SU-DHL-6 (cell line): ENCODE data around the gene WWOX.

ENCODE experiments used
- H2AFZ ChIP-seq: fragments of 200-600 bp; sonication (generic); 2 replicates; pipeline ENCODE4 v1.6.1; 2014; ENCODE audit warnings: low read depth, mild to moderate bottlenecking, moderate library complexity, mixed read lengths, antibody characterized with exemption, low read length; ENCODE audit not compliant: severe bottlenecking
- H3F3A ChIP-seq: fragments of 200-600 bp; shearing (Covaris generic); 2 replicates; pipeline ENCODE4 v1.6.0; 2016; ENCODE audit warnings: antibody characterized with exemption, mild to moderate bottlenecking; ENCODE audit not compliant: insufficient read depth
- H3K27ac ChIP-seq: fragments of 200-600 bp; sonication (generic); 2 replicates; pipeline ENCODE4 v1.5.1; 2016; ENCODE audit warnings: low read depth, mild to moderate bottlenecking, low read length, moderate library complexity, mixed read lengths
- H3K27me3 ChIP-seq: fragments of 200-600 bp; sonication (generic), shearing (Covaris generic); 2 replicates; pipeline ENCODE4 v1.6.0; 2014; ENCODE audit warnings: mild to moderate bottlenecking, low read length
- H3K36me3 ChIP-seq: fragments of 200-600 bp; sonication (generic); 2 replicates; pipeline ENCODE4 v1.6.1; 2014; ENCODE audit warnings: mild to moderate bottlenecking, low read length, mixed read lengths
- H3K4me2 ChIP-seq: fragments of 300-600, 200-600 bp; shearing (Covaris generic), sonication (generic); 2 replicates; pipeline ENCODE4 v1.6.0; 2014; ENCODE audit warnings: low read length, low read depth, mild to moderate bottlenecking; ENCODE audit not compliant: poor library complexity, severe bottlenecking
- H3K4me3 ChIP-seq: fragments of 200-600 bp; sonication (generic); 2 replicates; pipeline ENCODE4 v1.5.1; 2014; ENCODE audit warnings: antibody characterized with exemption, low read length, mild to moderate bottlenecking, mixed read lengths; ENCODE audit not compliant: insufficient read depth, poor library complexity, severe bottlenecking
- H3K79me2 ChIP-seq: fragments of 200-600 bp; sonication (generic); 2 replicates; pipeline ENCODE4 v1.6.1; 2014; ENCODE audit warnings: mild to moderate bottlenecking, low read length, moderate library complexity; ENCODE audit not compliant: insufficient read depth
- H3K9ac ChIP-seq: fragments of 200-600 bp; sonication (generic); 2 replicates; pipeline ENCODE4 v1.7.0; 2014; ENCODE audit warnings: mild to moderate bottlenecking, low read length
- H3K9me2 ChIP-seq: fragments of 200-600 bp; sonication (generic); replicated peaks from 2 replicates; pipeline ENCODE4 v1.6.1; 2014; ENCODE audit warnings: low read length; ENCODE audit not compliant: insufficient read depth
- H3K9me3 ChIP-seq: fragments of 200-600 bp; sonication (generic); 2 replicates; pipeline ENCODE4 v1.6.1; 2014; ENCODE audit warnings: low read length, mixed read lengths; ENCODE audit not compliant: insufficient read depth
- H4K20me1 ChIP-seq: fragments of 200-600 bp; sonication (generic); 2 replicates; pipeline ENCODE4 v1.6.1; 2014; ENCODE audit warnings: low read depth, mild to moderate bottlenecking, antibody characterized with exemption, low read length, moderate library complexity, mixed read lengths
- EZH2phosphoT487 ChIP-seq: fragments of 200-600 bp; sonication (generic), shearing (Covaris generic); conservative IDR thresholded peaks from 2 replicates; pipeline ENCODE4 v1.6.1; 2018; ENCODE audit warnings: mild to moderate bottlenecking, antibody characterized with exemption, low read length, moderate library complexity, mixed read lengths
- TF ChIP-seq, protein P1 (sequence below): fragments of 200-600 bp; sonication (generic); IDR thresholded peaks from one replicate; pipeline ENCODE4 v1.5.1; 2017; ENCODE audit warnings: antibody characterized with exemption, mild to moderate bottlenecking, low read length, moderate library complexity; ENCODE audit not compliant: insufficient read depth, poor library complexity, severe bottlenecking

Gene WWOX

GRCh38 chr16:78785218-78785617, 685.8 kb downstream of the WWOX start:
- TF ChIP-seq EZH2phosphoT487, result no peak
- TF ChIP-seq, protein P1, sequence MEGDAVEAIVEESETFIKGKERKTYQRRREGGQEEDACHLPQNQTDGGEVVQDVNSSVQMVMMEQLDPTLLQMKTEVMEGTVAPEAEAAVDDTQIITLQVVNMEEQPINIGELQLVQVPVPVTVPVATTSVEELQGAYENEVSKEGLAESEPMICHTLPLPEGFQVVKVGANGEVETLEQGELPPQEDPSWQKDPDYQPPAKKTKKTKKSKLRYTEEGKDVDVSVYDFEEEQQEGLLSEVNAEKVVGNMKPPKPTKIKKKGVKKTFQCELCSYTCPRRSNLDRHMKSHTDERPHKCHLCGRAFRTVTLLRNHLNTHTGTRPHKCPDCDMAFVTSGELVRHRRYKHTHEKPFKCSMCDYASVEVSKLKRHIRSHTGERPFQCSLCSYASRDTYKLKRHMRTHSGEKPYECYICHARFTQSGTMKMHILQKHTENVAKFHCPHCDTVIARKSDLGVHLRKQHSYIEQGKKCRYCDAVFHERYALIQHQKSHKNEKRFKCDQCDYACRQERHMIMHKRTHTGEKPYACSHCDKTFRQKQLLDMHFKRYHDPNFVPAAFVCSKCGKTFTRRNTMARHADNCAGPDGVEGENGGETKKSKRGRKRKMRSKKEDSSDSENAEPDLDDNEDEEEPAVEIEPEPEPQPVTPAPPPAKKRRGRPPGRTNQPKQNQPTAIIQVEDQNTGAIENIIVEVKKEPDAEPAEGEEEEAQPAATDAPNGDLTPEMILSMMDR, result no peak

GRCh38 chr16:78786635-78787034, 687.2 kb downstream of the WWOX start:
- H3F3A ChIP-seq, result no peaks in the 10 kb centered on the region
- H3K9me3 ChIP-seq, result no peaks in the 10 kb centered on the region
- no peaks in the 10 kb centered on the region for H4K20me1 ChIP-seq
- H3K27ac ChIP-seq, result no peak overlapping the region
- no peak overlapping the region for H3K4me2 ChIP-seq
- H3K9ac ChIP-seq, result no peak overlapping the region
- no peak overlapping the region for H2AFZ ChIP-seq
- H3K79me2 ChIP-seq, result no peaks in the 10 kb centered on the region
- no peaks in the 10 kb centered on the region for H3K36me3 ChIP-seq
- TF ChIP-seq EZH2phosphoT487, result no peak
- TF ChIP-seq, protein P1, result no peak
- no peaks in the 10 kb centered on the region for H3K27me3 ChIP-seq
- no peak overlapping the region for H3K4me3 ChIP-seq
- no peaks in the 10 kb centered on the region for H3K9me2 ChIP-seq

More at GRCh38 chr16:78785218-78785617, 685.8 kb downstream of the WWOX start:
- H3K79me2 ChIP-seq, result no peaks in the 10 kb centered on the region
- no peak overlapping the region for H3K4me3 ChIP-seq
- no peaks in the 10 kb centered on the region for H3K9me3 ChIP-seq
- H3K36me3 ChIP-seq, result no peaks in the 10 kb centered on the region
- no peaks in the 10 kb centered on the region for H3K27me3 ChIP-seq
- no peak overlapping the region for H3K9ac ChIP-seq
- H3K9me2 ChIP-seq, result no peaks in the 10 kb centered on the region
- no peak overlapping the region for H3K27ac ChIP-seq
- H2AFZ ChIP-seq, result no peak overlapping the region
- no peak overlapping the region for H3K4me2 ChIP-seq
- H3F3A ChIP-seq, result no peaks in the 10 kb centered on the region
- H4K20me1 ChIP-seq, result no peaks in the 10 kb centered on the region

- H4K20me1 ChIP-seq, result no peaks in the 10 kb centered on the region
- no peaks in the 10 kb centered on the region for H3F3A ChIP-seq
- H3K36me3 ChIP-seq, result no peaks in the 10 kb centered on the region
- no peaks in the 10 kb centered on the region for H3K9me3 ChIP-seq
- H3K9me2 ChIP-seq, result no peaks in the 10 kb centered on the region
- H3K9ac ChIP-seq, result no peak overlapping the region
- H3K27ac ChIP-seq, result no peak overlapping the region
- H2AFZ ChIP-seq, result no peak overlapping the region
- H3K27me3 ChIP-seq, result no peaks in the 10 kb centered on the region
- H3K79me2 ChIP-seq, result no peaks in the 10 kb centered on the region
- TF ChIP-seq, protein P1, result no peak
- no peak for TF ChIP-seq EZH2phosphoT487
- no peak overlapping the region for H3K4me3 ChIP-seq
- H3K4me2 ChIP-seq, result no peak overlapping the region
Observed at GRCh38 chr16:78788276-78788675, 688.8 kb downstream of the WWOX start.

DNA sequence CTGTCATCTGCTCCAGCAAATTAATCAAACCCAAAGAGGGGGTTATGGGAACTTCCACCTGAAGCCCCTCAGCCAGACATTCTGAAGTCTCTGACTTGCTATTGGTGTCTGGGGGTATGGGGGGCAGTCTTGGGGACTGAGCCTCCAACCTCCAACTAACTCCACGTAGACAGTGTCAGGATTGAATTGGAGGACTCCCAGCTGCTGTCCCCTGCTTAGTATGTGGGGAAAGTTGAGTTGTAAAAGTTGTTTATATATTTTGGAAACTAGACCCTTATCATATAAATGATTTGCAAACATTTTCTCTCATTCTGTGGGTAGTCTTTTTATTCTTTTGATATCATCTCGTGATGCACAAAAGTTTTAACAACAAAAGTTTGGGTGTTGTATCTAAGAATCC, 689.2 kb downstream of the WWOX start:
- no peaks in the 10 kb centered on the region for H3K9me3 ChIP-seq
- H3K4me2 ChIP-seq, result no peak overlapping the region
- no peak overlapping the region for H3K9ac ChIP-seq
- no peaks in the 10 kb centered on the region for H3K9me2 ChIP-seq
- TF ChIP-seq, protein P1, result no peak
- no peak for TF ChIP-seq EZH2phosphoT487
- H3K4me3 ChIP-seq, result no peak overlapping the region
- no peaks in the 10 kb centered on the region for H4K20me1 ChIP-seq
- H2AFZ ChIP-seq, result no peak overlapping the region
- H3F3A ChIP-seq, result no peaks in the 10 kb centered on the region
- H3K79me2 ChIP-seq, result no peaks in the 10 kb centered on the region
- no peaks in the 10 kb centered on the region for H3K36me3 ChIP-seq
- no peaks in the 10 kb centered on the region for H3K27me3 ChIP-seq
- no peak overlapping the region for H3K27ac ChIP-seq
